DND-41 (cell line): ENCODE results near the gene TRAF3IP1.
"Not testable (repeated sequence)": the region's sequence is repeated elsewhere in the genome, so short reads cannot be mapped to it uniquely, and the experiment has no call there.

Experiments
- ATAC-seq: fragments of 200-7000 bp; cut with Tn5 transposase; 3 replicates; pipeline ENCODE4 v1.9.1; 2021; ENCODE audit warnings: low read depth; ENCODE audit not compliant: insufficient read depth
- DNase-seq: peaks from one replicate; pipeline ENCODE4 v3.0.0-alpha.2; 2020
- H2AFZ ChIP-seq: 2 replicates; pipeline ENCODE4 v1.6.0; 2012; ENCODE audit warnings: low read depth, low read length
- H3K27ac ChIP-seq: 2 replicates; pipeline ENCODE4 v1.5.1; 2012; ENCODE audit warnings: low read length, inconsistent platforms
- H3K27me3 ChIP-seq: fragments of 200-600 bp; sonication (generic); 2 replicates; pipeline ENCODE4 v1.6.0; 2012; ENCODE audit warnings: low read length, mild to moderate bottlenecking, inconsistent platforms; ENCODE audit not compliant: insufficient read depth, poor library complexity
- H3K36me3 ChIP-seq: 2 replicates; pipeline ENCODE4 v1.5.1; 2012; ENCODE audit warnings: low read length, inconsistent platforms; ENCODE audit not compliant: insufficient read depth
- H3K4me1 ChIP-seq: 2 replicates; pipeline ENCODE4 v1.5.1; 2012; ENCODE audit warnings: mild to moderate bottlenecking, low read length; ENCODE audit not compliant: insufficient read depth
- H3K4me2 ChIP-seq: 2 replicates; pipeline ENCODE4 v1.6.0; 2012; ENCODE audit warnings: mild to moderate bottlenecking, moderate library complexity, low read length, inconsistent platforms; ENCODE audit not compliant: insufficient read depth
- H3K4me3 ChIP-seq, 2 experiments: fragments of 200-600 bp in 1 of 2; shearing (Covaris generic) in 1 of 2; 2 replicates each; pipeline ENCODE4 v1.5.1; 2012 to 2016; ENCODE audit warnings: inconsistent platforms in 2 of 2, low read length in 2 of 2, mild to moderate bottlenecking in 2 of 2, low read depth in 1 of 2, moderate library complexity in 1 of 2
- H3K79me2 ChIP-seq: 2 replicates; pipeline ENCODE4 v1.6.0; 2012; ENCODE audit warnings: low read length, inconsistent platforms; ENCODE audit not compliant: insufficient read depth
- H3K9ac ChIP-seq: 2 replicates; pipeline ENCODE4 v1.6.0; 2012; ENCODE audit warnings: low read depth, mild to moderate bottlenecking, inconsistent platforms, low read length, moderate library complexity
- H3K9me3 ChIP-seq: 2 replicates; pipeline ENCODE4 v1.5.1; 2012; ENCODE audit warnings: low read length, moderate library complexity, mild to moderate bottlenecking, inconsistent platforms; ENCODE audit not compliant: insufficient read depth, severe bottlenecking
- H4K20me1 ChIP-seq: 2 replicates; pipeline ENCODE4 v1.6.0; 2012; ENCODE audit warnings: low read length; ENCODE audit not compliant: insufficient read depth
- EZH2 ChIP-seq: IDR thresholded peaks from 3 replicates; pipeline ENCODE4 v1.6.1; 2012; ENCODE audit warnings: borderline replicate concordance, low read depth, mild to moderate bottlenecking, moderate library complexity, low read length, inconsistent platforms; ENCODE audit not compliant: severe bottlenecking
- TF ChIP-seq, protein P1 (sequence below): IDR thresholded peaks from 2 replicates; pipeline ENCODE4 v1.5.1; 2012; ENCODE audit warnings: borderline replicate concordance, low read length, moderate library complexity, mild to moderate bottlenecking; ENCODE audit not compliant: poor library complexity, severe bottlenecking; ENCODE audit errors: extremely low read depth

Gene TRAF3IP1

GRCh38 chr2:238322001-238322411, 1.7 kb downstream of the TRAF3IP1 start:
- no peaks in the 10 kb centered on the region for H3K9me3 ChIP-seq
- H3K27ac ChIP-seq: no peak overlapping the region
- H2AFZ ChIP-seq: no peak overlapping the region
- DNase-seq (no peak), ATAC-seq (no peak)
- H4K20me1 ChIP-seq: peaks cover 13% of the 10 kb centered on the region
- H3K36me3 ChIP-seq: peaks cover 8% of the 10 kb centered on the region
- peaks cover 24% of the 10 kb centered on the region for H3K4me1 ChIP-seq
- peak overlapping the region in 1 of 2 experiments; percentile 80; a peak in 1 of 4 replicates for H3K4me3 ChIP-seq
- no peaks in the 10 kb centered on the region for H3K27me3 ChIP-seq
- H3K4me2 ChIP-seq: peak overlapping the region; percentile 70; the same call in 1 of the 2 replicates
- 0 out of 2 replicates have a peak, but pooled peaks cover 3% of the 10 kb centered on the region for H3K79me2 ChIP-seq
- H3K9ac ChIP-seq: peak overlapping the region; percentile 63; the same call in 1 of the 2 replicates
- no peak for TF ChIP-seq EZH2
- TF ChIP-seq, protein P1, sequence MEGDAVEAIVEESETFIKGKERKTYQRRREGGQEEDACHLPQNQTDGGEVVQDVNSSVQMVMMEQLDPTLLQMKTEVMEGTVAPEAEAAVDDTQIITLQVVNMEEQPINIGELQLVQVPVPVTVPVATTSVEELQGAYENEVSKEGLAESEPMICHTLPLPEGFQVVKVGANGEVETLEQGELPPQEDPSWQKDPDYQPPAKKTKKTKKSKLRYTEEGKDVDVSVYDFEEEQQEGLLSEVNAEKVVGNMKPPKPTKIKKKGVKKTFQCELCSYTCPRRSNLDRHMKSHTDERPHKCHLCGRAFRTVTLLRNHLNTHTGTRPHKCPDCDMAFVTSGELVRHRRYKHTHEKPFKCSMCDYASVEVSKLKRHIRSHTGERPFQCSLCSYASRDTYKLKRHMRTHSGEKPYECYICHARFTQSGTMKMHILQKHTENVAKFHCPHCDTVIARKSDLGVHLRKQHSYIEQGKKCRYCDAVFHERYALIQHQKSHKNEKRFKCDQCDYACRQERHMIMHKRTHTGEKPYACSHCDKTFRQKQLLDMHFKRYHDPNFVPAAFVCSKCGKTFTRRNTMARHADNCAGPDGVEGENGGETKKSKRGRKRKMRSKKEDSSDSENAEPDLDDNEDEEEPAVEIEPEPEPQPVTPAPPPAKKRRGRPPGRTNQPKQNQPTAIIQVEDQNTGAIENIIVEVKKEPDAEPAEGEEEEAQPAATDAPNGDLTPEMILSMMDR: no peak

DNA sequence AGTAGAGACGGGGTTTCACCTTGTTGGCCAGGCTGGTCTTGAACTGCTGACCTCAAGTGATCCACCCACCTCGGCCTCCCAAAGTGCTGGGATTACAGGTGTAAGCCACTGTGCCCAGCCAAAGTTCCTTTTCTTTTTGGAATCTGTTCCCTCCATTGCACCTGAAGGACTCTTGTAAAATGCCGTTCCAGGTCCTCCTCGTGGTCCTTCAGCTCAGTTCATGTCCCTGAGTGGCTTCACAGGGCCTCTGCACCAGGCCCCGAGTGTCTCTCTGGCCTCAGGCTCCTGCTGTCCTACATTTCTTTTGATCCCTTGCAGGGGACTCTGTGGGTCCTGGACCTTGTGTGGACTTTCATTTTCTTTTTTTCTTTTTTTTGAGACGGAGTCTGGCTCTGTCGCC, 3.9 kb downstream of the TRAF3IP1 start:
- not testable (repeated sequence) for H3K27ac ChIP-seq, H3K9ac ChIP-seq, H3K27me3 ChIP-seq, DNase-seq, H2AFZ ChIP-seq, ATAC-seq, H3K4me2 ChIP-seq, H3K79me2 ChIP-seq, H3K9me3 ChIP-seq, H3K4me3 ChIP-seq
- Histone ChIP-seq H3K4me1 (peaks cover 22% of the 10 kb centered on the region), H3K36me3 (peaks cover 26% of the 10 kb centered on the region), H4K20me1 (peaks cover 16% of the 10 kb centered on the region)

DNA sequence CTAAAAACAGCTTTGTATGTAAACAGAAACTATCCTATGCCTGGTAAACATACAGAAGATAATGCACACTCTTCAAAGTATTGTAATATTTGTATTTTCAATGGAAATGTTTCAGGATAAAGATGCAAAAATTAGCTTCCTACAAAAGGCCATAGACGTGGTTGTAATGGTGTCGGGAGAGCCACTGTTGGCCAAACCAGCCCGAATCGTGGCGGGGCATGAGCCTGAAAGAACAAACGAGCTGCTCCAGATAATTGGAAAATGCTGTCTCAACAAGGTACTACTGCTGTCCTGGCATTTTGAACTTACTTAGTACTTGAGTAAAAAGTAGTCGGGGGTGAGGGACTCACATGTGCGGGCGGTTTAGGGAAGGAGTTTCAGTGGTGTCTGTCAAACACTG, 5.4 kb downstream of the TRAF3IP1 start:
- H3K4me1 ChIP-seq: peaks cover 14% of the 10 kb centered on the region
- H3K9me3 ChIP-seq: no peaks in the 10 kb centered on the region
- H3K27me3 ChIP-seq: no peaks in the 10 kb centered on the region
- no peak overlapping the region for H3K4me3 ChIP-seq
- 0 out of 2 replicates have a peak, but pooled peaks cover 3% of the 10 kb centered on the region for H3K79me2 ChIP-seq
- H3K9ac ChIP-seq: no peak overlapping the region
- H3K4me2 ChIP-seq: no peak overlapping the region
- peaks cover 16% of the 10 kb centered on the region for H4K20me1 ChIP-seq
- no peak overlapping the region for H3K27ac ChIP-seq
- TF ChIP-seq, protein P1: no peak
- TF ChIP-seq EZH2: no peak
- DNase-seq (no peak), ATAC-seq (no peak)
- peaks cover 40% of the 10 kb centered on the region for H3K36me3 ChIP-seq
- no peak overlapping the region for H2AFZ ChIP-seq

DNA sequence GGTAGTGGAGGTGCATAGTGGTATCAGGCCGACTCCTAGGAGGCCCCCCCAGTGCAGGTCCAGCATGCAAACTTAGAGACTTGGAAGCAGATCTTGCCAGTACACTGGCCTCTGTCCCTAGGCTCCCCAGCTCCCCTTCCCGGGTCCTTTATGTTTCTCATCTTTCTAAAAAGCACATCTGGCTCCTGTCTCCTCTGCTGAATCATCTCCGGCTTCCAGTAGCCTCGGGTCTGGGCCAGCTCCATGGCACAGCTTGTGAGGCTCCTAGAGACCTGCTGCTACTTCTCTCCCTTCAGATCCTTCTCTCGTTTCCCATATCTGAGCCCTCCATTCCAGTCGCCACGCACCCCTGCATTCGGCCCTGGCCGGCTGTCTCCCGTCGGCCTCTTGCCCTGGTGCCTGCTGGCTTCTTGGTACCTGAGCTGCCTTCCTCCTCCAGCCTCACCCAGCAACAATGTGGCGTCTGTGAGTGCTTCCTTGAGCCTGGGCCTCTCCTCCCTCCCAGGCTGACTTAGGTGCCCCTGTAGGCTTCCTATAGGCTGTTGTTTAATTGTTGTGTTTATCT, 6.6 kb downstream of the TRAF3IP1 start:
- DNase-seq: no peak
- Histone ChIP-seq H3K4me2 (no peak overlapping the region), H3K27ac (no peak overlapping the region), H3K36me3 (peaks cover 42% of the 10 kb centered on the region), H3K27me3 (no peaks in the 10 kb centered on the region), H4K20me1 (peaks cover 12% of the 10 kb centered on the region), H3K79me2 (no peaks in the 10 kb centered on the region), H3K9ac (no peak overlapping the region), H3K9me3 (no peaks in the 10 kb centered on the region), H2AFZ (no peak overlapping the region), H3K4me1 (peaks cover 4% of the 10 kb centered on the region), H3K4me3 (no peak overlapping the region)
- ATAC-seq: no peak
- TF ChIP-seq, protein P1: no peak
- TF ChIP-seq EZH2: no peak
